SK-N-SH treated with all-trans-retinoic acid at 6 μM for 48 hours (cell line): ENCODE measurements around the gene PHLDA2.

Experiments used
- ESRRG ChIP-seq: fragments of 250-450 bp; sonication (Bioruptor Pico); IDR thresholded peaks from 2 replicates; pipeline ENCODE4 v1.6.1; 2021; ENCODE audit warnings: mild to moderate bottlenecking
- ISL1 ChIP-seq: fragments of 250-450 bp; sonication (Bioruptor Pico); IDR thresholded peaks from 2 replicates; pipeline ENCODE4 v2.1.2; 2022; ENCODE audit warnings: mild to moderate bottlenecking, moderate library complexity
- SNAI2 ChIP-seq: fragments of 250-450 bp; sonication (Bioruptor Pico); IDR thresholded peaks from 2 replicates; pipeline ENCODE4 v1.5.0; 2020; ENCODE audit warnings: mild to moderate bottlenecking, moderate library complexity
- ZFP3 ChIP-seq: fragments of 250-450 bp; sonication (Bioruptor Pico); IDR thresholded peaks from 2 replicates; pipeline ENCODE4 v1.5.0; 2020; ENCODE audit warnings: mild to moderate bottlenecking, moderate library complexity
- TF ChIP-seq, protein P1 (sequence below): fragments of 250-450 bp; sonication (Bioruptor Pico); IDR thresholded peaks from 2 replicates; pipeline ENCODE4 v1.5.1; 2021; ENCODE audit warnings: mild to moderate bottlenecking, moderate library complexity
- TF ChIP-seq, protein P2 (sequence below): fragments of 250-450 bp; sonication (Bioruptor Pico); IDR thresholded peaks from 2 replicates; pipeline ENCODE4 v1.5.0; 2020; ENCODE audit warnings: mild to moderate bottlenecking, moderate library complexity
- TF ChIP-seq, protein P3 (sequence below): fragments of 250-450 bp; sonication (Bioruptor Pico); IDR thresholded peaks from 2 replicates; pipeline ENCODE4 v1.5.1; 2020; ENCODE audit warnings: low read depth, mild to moderate bottlenecking, moderate library complexity

DNA sequence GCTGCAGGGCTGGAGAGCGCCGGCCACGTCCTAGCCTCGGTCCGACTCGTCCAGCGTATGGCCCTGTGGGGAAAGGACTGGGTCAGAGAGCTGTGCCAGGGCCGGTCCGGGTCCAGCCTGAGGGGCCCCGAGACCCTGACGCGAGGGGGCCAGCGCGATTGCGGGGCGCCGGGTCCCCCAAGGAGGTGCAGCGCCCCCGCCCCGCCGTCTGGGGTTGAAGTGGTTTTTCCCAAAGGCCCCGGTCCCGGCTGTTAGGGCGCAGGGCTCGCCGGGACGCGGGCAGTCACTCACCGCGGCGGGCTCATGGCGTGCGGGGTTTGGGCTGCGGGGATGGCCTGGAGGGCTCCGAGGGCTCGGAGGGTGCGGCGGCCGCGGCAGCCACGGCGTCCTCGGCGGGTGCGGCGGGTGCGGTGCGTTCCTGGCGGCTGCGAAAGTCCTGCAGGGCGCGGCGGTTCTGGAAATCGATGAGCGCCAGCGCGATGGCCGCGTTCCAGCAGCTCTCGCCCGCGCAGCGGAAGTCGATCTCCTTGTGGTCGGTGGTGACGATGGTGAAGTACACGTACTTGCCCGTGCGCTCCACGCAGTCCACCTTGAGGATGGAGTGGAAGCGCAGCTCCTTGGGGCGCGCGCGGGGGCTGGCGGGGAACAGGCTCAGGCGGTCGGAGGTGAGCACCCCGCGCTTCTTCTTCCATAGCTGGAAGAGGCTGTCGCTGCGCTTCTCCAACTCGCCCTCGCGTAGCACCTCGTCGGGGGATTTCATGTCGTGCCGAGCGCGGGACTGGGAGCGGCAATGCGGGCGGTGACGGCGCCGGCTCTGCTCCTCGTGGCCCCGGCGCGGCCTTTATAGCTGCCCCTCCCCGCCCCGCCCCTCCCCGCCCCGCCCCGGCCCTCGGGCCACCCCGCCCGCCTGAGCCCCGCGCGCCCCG is at the start of gene PHLDA2:
- TF ChIP-seq SNAI2 (CRISPR knock-in tag) = no peak
- TF ChIP-seq, protein P1, sequence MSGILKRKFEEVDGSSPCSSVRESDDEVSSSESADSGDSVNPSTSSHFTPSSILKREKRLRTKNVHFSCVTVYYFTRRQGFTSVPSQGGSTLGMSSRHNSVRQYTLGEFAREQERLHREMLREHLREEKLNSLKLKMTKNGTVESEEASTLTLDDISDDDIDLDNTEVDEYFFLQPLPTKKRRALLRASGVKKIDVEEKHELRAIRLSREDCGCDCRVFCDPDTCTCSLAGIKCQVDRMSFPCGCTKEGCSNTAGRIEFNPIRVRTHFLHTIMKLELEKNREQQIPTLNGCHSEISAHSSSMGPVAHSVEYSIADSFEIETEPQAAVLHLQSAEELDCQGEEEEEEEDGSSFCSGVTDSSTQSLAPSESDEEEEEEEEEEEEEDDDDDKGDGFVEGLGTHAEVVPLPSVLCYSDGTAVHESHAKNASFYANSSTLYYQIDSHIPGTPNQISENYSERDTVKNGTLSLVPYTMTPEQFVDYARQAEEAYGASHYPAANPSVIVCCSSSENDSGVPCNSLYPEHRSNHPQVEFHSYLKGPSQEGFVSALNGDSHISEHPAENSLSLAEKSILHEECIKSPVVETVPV (CRISPR knock-in tag) = no peak
- TF ChIP-seq, protein P2, sequence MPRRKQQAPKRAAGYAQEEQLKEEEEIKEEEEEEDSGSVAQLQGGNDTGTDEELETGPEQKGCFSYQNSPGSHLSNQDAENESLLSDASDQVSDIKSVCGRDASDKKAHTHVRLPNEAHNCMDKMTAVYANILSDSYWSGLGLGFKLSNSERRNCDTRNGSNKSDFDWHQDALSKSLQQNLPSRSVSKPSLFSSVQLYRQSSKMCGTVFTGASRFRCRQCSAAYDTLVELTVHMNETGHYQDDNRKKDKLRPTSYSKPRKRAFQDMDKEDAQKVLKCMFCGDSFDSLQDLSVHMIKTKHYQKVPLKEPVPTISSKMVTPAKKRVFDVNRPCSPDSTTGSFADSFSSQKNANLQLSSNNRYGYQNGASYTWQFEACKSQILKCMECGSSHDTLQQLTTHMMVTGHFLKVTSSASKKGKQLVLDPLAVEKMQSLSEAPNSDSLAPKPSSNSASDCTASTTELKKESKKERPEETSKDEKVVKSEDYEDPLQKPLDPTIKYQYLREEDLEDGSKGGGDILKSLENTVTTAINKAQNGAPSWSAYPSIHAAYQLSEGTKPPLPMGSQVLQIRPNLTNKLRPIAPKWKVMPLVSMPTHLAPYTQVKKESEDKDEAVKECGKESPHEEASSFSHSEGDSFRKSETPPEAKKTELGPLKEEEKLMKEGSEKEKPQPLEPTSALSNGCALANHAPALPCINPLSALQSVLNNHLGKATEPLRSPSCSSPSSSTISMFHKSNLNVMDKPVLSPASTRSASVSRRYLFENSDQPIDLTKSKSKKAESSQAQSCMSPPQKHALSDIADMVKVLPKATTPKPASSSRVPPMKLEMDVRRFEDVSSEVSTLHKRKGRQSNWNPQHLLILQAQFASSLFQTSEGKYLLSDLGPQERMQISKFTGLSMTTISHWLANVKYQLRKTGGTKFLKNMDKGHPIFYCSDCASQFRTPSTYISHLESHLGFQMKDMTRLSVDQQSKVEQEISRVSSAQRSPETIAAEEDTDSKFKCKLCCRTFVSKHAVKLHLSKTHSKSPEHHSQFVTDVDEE (CRISPR knock-in tag) = no peak
- no peak for TF ChIP-seq ZFP3 (CRISPR knock-in tag)
- TF ChIP-seq ISL1 (CRISPR knock-in tag) = no peak
- no peak for TF ChIP-seq ESRRG
- TF ChIP-seq, protein P3, sequence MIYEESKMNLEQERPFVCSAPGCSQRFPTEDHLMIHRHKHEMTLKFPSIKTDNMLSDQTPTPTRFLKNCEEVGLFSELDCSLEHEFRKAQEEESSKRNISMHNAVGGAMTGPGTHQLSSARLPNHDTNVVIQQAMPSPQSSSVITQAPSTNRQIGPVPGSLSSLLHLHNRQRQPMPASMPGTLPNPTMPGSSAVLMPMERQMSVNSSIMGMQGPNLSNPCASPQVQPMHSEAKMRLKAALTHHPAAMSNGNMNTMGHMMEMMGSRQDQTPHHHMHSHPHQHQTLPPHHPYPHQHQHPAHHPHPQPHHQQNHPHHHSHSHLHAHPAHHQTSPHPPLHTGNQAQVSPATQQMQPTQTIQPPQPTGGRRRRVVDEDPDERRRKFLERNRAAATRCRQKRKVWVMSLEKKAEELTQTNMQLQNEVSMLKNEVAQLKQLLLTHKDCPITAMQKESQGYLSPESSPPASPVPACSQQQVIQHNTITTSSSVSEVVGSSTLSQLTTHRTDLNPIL = no peak
